ENCODE measurements around the gene CDH13. TPM values are rescaled to one million over a fixed set of nuclear protein-coding genes. Genes with fewer than 3 reads are reported as not detected.

Gene CDH13
- total RNA-seq, 2 donors from 2014 or later: not detected

DNA sequence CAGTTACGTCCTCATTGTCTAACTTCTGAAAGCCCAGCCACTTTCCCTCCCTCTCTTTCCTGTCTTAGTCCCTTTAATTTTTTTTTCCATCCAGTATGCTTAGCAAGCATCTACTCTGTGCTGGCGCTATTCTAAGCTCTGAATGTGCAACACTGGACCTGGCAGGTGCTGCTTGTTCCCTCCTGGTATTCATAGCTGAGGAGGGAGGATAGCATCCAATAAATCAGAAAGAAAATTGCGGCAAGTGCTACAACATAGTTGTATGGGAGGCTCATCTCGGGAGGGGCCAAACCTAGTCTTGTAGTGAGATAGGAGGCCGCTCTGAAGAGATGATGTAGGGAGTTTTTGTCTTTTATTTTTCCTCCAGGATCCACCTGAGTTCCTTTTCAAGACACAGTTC is 723.7 kb downstream of the CDH13 start:
- DNase-seq: no peak
- H3K27ac Mint-ChIP-seq: no peak overlapping the region
- H3K9me3 Mint-ChIP-seq: no peaks in the 10 kb centered on the region
- H3K27me3 Mint-ChIP-seq (ENCODE audit: low read depth): no peaks in the 10 kb centered on the region
- H3K4me3 Mint-ChIP-seq: no peak overlapping the region
- H3K4me1 Mint-ChIP-seq (ENCODE audit: low read depth): no peaks in the 10 kb centered on the region
- no peak for ATAC-seq (replicated peaks in 1 of 2)
- no peaks in the 10 kb centered on the region for H3K36me3 Mint-ChIP-seq (ENCODE audit: insufficient read depth in 2 of 2)

DNA sequence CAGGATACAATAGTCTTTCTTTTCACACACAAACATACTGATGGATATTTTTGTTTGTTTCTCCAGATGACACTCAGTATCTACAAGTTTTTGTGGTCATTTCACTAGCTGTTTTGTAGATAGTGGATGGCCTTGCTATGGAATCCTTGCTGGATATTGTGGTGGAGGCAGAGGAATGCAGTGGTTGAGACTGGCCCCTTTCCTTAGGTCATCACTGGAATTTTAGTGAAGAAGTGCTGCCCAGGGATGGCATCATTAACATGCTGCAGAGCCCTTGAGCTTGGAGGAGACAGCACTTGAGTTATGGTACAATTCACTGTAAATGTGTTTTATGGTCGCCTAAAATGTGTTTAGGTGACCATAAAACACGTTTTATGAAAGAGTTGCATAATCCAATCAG is 725.1 kb downstream of the CDH13 start:
- Mint-ChIP-seq H3K9me3 (no peaks in the 10 kb centered on the region), H3K4me1 (ENCODE audit: low read depth) (no peaks in the 10 kb centered on the region), H3K27ac (no peak overlapping the region), H3K36me3 (ENCODE audit: insufficient read depth in 2 of 2) (no peaks in the 10 kb centered on the region), H3K27me3 (ENCODE audit: low read depth) (no peaks in the 10 kb centered on the region), H3K4me3 (no peak overlapping the region)
- no peak for ATAC-seq (replicated peaks in 1 of 2)
- DNase-seq: no peak

- Mint-ChIP-seq H3K4me1 (ENCODE audit: low read depth) (no peaks in the 10 kb centered on the region), H3K9me3 (no peaks in the 10 kb centered on the region), H3K36me3 (ENCODE audit: insufficient read depth in 2 of 2) (no peaks in the 10 kb centered on the region), H3K4me3 (no peak overlapping the region), H3K27ac (no peak overlapping the region), H3K27me3 (ENCODE audit: low read depth) (no peaks in the 10 kb centered on the region)
- ATAC-seq (replicated peaks in 1 of 2): no peak
- no peak for DNase-seq
These were observed 726.5 kb downstream of the CDH13 start for GRCh38 chr16:83353241-83353640.

DNA sequence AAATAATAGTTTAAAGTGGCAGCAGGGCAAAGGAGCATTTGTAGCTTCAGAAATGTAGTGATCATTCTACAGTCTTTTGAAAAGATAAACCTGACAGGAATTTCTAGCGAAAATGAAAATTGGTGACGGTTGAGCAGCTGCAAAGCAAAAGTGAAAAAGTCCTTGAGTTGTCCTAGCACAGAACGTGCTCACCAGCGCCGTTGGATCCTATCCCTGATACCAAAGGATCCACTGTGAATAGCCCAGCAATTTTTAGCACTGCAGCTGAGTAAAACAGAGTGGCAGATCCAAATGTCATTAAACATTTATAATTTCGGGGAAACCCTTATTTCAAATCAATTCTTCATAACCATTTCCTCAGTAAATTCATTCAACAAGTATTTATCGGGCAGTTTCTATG is 727.2 kb downstream of the CDH13 start:
- ATAC-seq (replicated peaks in 1 of 2) (no peak), DNase-seq (no peak)
- Mint-ChIP-seq H3K27ac (no peak overlapping the region), H3K36me3 (ENCODE audit: insufficient read depth in 2 of 2) (no peaks in the 10 kb centered on the region), H3K4me3 (no peak overlapping the region), H3K4me1 (ENCODE audit: low read depth) (no peaks in the 10 kb centered on the region), H3K27me3 (ENCODE audit: low read depth) (no peaks in the 10 kb centered on the region), H3K9me3 (no peaks in the 10 kb centered on the region)

DNA sequence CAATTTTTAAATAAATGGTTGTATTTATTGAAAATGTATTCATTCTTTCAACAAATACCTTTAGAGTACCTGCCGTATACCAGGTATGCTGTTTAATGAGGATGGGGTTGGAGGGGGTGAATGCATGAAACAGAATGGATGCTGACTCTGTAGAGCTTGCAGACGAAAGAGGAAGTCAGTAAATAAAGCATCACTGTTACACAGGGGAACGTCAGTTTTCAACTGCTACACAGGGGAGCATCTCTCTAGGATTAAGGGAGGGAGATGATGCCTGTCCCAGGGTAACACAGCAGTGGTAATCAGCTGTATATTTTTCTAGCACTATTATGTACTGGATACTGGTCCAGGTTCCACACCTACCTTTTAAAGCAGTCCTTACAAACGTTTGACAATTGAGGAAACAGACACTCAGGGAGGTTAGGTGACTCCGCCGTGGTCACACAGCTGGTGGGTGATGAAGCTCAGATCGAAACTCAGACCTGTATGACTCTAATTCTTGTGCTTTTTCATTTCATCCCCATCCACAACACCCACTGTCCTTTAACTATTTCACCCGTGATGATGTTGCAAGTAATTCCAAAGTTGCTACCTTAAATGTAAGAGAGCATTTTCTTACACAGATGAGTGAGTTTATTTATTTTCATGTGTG is 728.9 kb downstream of the CDH13 start:
- H3K4me3 Mint-ChIP-seq: no peak overlapping the region
- H3K36me3 Mint-ChIP-seq (ENCODE audit: insufficient read depth in 2 of 2): no peaks in the 10 kb centered on the region
- H3K27ac Mint-ChIP-seq: no peak overlapping the region
- H3K9me3 Mint-ChIP-seq: no peaks in the 10 kb centered on the region
- no peaks in the 10 kb centered on the region for H3K4me1 Mint-ChIP-seq (ENCODE audit: low read depth)
- H3K27me3 Mint-ChIP-seq (ENCODE audit: low read depth): no peaks in the 10 kb centered on the region
- ATAC-seq (replicated peaks in 1 of 2): peak; percentile 25 to 70
- DNase-seq: peak in 1 of 2 donors; percentile 1

DNA sequence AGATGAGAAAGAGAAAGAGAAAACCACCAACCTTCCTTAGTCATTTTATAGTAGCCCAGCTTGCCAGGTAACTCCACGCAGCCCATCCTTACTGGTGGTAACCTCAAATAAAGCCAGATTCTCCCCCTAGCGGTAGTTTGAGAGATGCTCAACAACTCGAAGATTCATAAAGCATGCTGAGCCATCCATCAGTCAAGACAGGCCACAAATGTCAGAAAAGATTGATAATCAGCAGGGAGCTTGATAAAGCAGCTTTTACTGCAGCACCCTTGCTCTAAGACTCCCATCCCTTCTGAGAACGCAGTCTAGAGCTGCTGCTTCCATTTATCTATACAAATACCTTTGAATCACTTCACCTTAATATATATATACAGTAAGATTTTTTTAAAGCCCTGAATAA is 729.5 kb downstream of the CDH13 start:
- DNase-seq (peak; percentile 1 to 21), ATAC-seq (replicated peaks in 1 of 2) (peak; percentile 57 to 64)
- Mint-ChIP-seq H3K36me3 (ENCODE audit: insufficient read depth in 2 of 2) (no peaks in the 10 kb centered on the region), H3K27ac (no peak overlapping the region), H3K27me3 (ENCODE audit: low read depth) (no peaks in the 10 kb centered on the region), H3K4me1 (ENCODE audit: low read depth) (no peaks in the 10 kb centered on the region), H3K9me3 (no peaks in the 10 kb centered on the region), H3K4me3 (no peak overlapping the region)

DNA sequence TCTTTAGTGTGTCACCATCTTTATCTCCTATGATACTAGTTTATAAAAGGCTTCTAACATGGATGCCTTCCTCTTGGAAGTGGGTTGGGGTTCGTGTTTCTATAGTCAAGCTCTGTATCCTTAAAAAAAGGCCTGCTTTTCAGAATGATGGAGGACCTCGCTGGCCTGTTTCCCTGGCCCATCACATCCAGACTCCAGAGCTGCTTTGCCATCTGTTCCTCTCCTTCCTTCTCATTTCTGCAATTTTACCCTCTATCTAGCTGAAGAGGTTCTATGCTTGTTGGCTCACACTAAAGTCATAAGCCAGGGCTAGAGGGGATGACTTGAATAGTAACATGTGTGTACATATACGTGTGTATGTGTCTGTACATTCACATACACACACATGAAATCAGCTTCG is 730.2 kb downstream of the CDH13 start:
- no peaks in the 10 kb centered on the region for H3K4me1 Mint-ChIP-seq (ENCODE audit: low read depth)
- no peak overlapping the region for H3K27ac Mint-ChIP-seq
- no peak for ATAC-seq (replicated peaks in 1 of 2)
- H3K27me3 Mint-ChIP-seq (ENCODE audit: low read depth): no peaks in the 10 kb centered on the region
- no peak overlapping the region for H3K4me3 Mint-ChIP-seq
- no peaks in the 10 kb centered on the region for H3K9me3 Mint-ChIP-seq
- no peaks in the 10 kb centered on the region for H3K36me3 Mint-ChIP-seq (ENCODE audit: insufficient read depth in 2 of 2)
- DNase-seq: no peak

- DNase-seq: no peak
- Mint-ChIP-seq H3K4me3 (no peak overlapping the region), H3K27ac (no peak overlapping the region), H3K9me3 (no peaks in the 10 kb centered on the region), H3K4me1 (ENCODE audit: low read depth) (no peaks in the 10 kb centered on the region), H3K27me3 (ENCODE audit: low read depth) (no peaks in the 10 kb centered on the region), H3K36me3 (ENCODE audit: insufficient read depth in 2 of 2) (no peaks in the 10 kb centered on the region)
- ATAC-seq (replicated peaks in 1 of 2): no peak
These were observed 736.8 kb downstream of the CDH13 start for GRCh38 chr16:83363521-83363920.

GRCh38 chr16:83365166-83365565 is 738.4 kb downstream of the CDH13 start:
- ATAC-seq (replicated peaks in 1 of 2): no peak
- no peak overlapping the region for H3K4me3 Mint-ChIP-seq
- DNase-seq: no peak
- no peaks in the 10 kb centered on the region for H3K36me3 Mint-ChIP-seq (ENCODE audit: insufficient read depth in 2 of 2)
- H3K9me3 Mint-ChIP-seq: no peaks in the 10 kb centered on the region
- H3K4me1 Mint-ChIP-seq (ENCODE audit: low read depth): no peaks in the 10 kb centered on the region
- H3K27ac Mint-ChIP-seq: no peak overlapping the region
- no peaks in the 10 kb centered on the region for H3K27me3 Mint-ChIP-seq (ENCODE audit: low read depth)

DNA sequence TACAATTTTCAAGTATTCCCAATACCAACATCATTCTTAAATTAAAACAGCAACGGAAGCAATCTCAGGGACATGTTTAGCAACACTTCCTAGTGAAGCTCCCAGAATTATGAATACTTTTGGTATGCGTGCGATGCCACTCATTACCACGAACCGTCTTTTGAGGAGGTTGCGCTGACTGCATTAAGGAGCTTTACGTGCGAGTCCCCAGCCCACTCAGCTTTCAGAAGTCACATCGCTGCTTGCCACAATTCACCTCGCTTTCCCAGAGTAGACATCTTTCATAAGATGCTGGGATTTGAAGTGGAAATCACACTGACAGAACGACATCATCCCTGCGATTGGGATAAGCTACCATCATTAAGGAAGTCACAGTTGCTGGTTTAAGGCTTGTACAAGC is 739.5 kb downstream of the CDH13 start:
- ATAC-seq (replicated peaks in 1 of 2) (no peak), DNase-seq (no peak)
- Mint-ChIP-seq H3K4me3 (no peak overlapping the region), H3K27me3 (ENCODE audit: low read depth) (no peaks in the 10 kb centered on the region), H3K27ac (no peak overlapping the region), H3K4me1 (ENCODE audit: low read depth) (no peaks in the 10 kb centered on the region), H3K36me3 (ENCODE audit: insufficient read depth in 2 of 2) (no peaks in the 10 kb centered on the region), H3K9me3 (no peaks in the 10 kb centered on the region)

DNA sequence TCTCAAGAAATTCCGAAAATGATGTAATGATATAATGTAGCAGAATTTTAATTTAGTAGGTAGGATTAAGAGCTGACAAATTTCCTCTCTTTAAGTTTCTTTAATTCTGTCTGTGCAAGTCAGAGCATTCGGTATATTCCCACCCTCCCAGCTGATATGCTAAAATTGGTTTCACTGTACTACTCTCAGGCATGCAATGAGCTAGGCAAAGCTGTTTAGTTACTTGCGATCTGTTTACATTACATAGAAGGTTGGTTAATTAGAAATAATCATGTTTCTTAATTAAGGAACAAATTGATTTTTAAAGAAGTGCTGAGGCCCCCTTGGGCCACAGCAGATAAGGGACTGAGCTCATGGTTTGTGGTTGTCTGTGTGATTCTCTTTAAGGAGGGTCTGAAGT is 748.2 kb downstream of the CDH13 start:
- no peaks in the 10 kb centered on the region for H3K36me3 Mint-ChIP-seq (ENCODE audit: insufficient read depth in 2 of 2)
- ATAC-seq (replicated peaks in 1 of 2): no peak
- H3K27ac Mint-ChIP-seq: no peak overlapping the region
- no peaks in the 10 kb centered on the region for H3K27me3 Mint-ChIP-seq (ENCODE audit: low read depth)
- H3K4me3 Mint-ChIP-seq: no peak overlapping the region
- H3K4me1 Mint-ChIP-seq (ENCODE audit: low read depth): no peaks in the 10 kb centered on the region
- H3K9me3 Mint-ChIP-seq: no peaks in the 10 kb centered on the region
- DNase-seq: no peak

DNA sequence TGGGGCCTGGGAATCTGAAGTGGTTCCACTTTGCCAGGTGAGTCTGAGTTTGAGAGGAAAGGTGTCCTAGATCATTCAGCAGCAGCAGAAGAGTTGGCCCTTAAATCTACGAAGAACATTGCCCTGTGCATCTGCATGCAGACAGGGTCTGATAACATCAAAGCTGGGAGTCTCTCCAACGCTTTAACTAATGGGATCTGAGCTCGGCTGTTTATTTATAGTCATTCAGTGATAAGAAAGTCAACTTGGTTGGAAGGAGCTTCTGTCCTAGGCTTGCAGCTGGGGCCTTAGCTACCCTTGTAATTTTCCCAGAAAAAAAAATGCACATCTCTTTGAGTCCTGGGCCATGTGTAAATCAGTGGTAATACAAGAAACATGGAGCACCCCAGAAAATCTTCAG is 763.0 kb downstream of the CDH13 start:
- DNase-seq: no peak
- Mint-ChIP-seq H3K27ac (no peak overlapping the region), H3K4me1 (ENCODE audit: low read depth) (no peaks in the 10 kb centered on the region), H3K9me3 (peaks cover 8 to 9% of the 10 kb centered on the region in 2 donors), H3K36me3 (ENCODE audit: insufficient read depth in 2 of 2) (peaks cover 0 to 3% of the 10 kb centered on the region in 2 donors), H3K27me3 (ENCODE audit: low read depth) (no peaks in the 10 kb centered on the region), H3K4me3 (no peak overlapping the region)
- ATAC-seq (replicated peaks in 1 of 2): no peak

DNA sequence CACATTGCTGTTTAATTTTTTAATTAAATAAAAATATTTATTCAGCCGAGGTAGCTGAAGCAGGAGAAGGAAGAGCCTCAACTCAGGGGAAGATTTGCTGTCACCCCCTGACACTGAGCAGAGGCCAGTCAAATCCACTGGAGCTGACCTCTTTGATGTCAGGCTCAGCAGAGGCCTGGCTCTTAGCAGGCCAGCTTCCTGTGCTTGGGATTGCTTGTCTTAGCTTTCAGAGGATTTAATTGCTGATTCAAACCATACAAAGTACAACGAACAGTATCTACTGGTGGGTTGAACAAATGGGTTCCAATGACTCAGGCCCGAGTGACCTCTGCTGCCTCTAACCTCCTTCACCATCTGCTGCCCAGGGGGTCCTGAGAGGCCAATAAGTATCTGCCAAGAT is 764.0 kb downstream of the CDH13 start:
- no peak for DNase-seq
- Mint-ChIP-seq H3K36me3 (ENCODE audit: insufficient read depth in 2 of 2) (peaks cover 0 to 3% of the 10 kb centered on the region in 2 donors), H3K27me3 (ENCODE audit: low read depth) (no peaks in the 10 kb centered on the region), H3K4me1 (ENCODE audit: low read depth) (no peaks in the 10 kb centered on the region), H3K9me3 (peaks cover 8 to 9% of the 10 kb centered on the region in 2 donors), H3K4me3 (no peak overlapping the region), H3K27ac (no peak overlapping the region)
- ATAC-seq (replicated peaks in 1 of 2): no peak

- H3K27me3 Mint-ChIP-seq (ENCODE audit: low read depth): no peaks in the 10 kb centered on the region
- DNase-seq: no peak
- peaks cover 11 to 16% of the 10 kb centered on the region in 2 donors for H3K9me3 Mint-ChIP-seq
- no peaks in the 10 kb centered on the region for H3K4me1 Mint-ChIP-seq (ENCODE audit: low read depth)
- H3K27ac Mint-ChIP-seq: no peak overlapping the region
- ATAC-seq (replicated peaks in 1 of 2): no peak
- H3K36me3 Mint-ChIP-seq (ENCODE audit: insufficient read depth in 2 of 2): peaks cover 0 to 3% of the 10 kb centered on the region in 2 donors
- no peak overlapping the region for H3K4me3 Mint-ChIP-seq
These were observed 766.0 kb downstream of the CDH13 start for GRCh38 chr16:83392743-83393142.

All from activated T-cell treated with anti-CD3 and anti-CD28 coated beads, Interleukin-2, amount 50 U/mL, for 72 hours (primary cell).